Measurements from ENCODE around the gene AFF4.
"Not testable (repeated sequence)": the region's sequence is repeated elsewhere in the genome, so short reads cannot be mapped to it uniquely, and the experiment has no call there.

Gene AFF4

DNA sequence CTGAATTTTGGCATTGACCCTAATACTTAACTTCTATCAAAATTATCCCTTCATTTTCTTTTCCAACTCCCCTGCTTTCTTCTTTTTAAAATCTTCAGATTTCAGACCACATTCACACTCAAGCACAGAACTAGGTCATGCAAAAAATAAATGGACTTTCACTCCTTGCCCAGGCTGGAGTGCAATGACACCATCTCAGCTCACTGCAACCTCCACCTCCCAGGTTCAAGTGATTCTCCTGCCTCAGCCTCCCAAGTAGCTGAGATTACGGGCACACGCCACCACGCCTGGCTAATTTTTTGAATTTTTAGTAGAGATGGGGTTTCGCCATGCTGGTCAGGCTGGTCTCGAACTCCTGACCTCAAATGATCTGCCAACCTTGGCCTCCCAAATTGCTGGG, 108.4 kb downstream of the AFF4 start:
- not testable (repeated sequence) for DNase-seq (ENCODE audit: low spot score)

DNA sequence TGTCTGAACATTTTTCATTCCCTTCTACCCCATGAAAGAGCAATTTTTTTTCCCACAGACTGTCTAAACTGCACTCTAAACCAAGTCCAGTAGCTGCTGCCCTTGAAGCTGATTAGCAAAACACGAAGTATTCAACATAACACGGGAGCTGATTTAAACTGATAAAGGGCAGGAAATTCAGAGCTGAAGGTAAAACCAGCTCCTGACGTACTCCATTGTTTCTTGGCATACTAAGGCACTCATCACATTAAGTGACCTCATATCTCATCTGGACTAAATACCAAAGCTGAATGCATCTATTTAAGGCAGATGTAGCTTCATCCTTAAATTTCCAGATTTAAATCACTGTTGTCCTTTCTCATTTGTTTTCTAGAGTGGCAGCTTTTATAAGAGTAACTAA, 109.1 kb downstream of the AFF4 start:
- DNase-seq (ENCODE audit: low spot score): no peak

DNA sequence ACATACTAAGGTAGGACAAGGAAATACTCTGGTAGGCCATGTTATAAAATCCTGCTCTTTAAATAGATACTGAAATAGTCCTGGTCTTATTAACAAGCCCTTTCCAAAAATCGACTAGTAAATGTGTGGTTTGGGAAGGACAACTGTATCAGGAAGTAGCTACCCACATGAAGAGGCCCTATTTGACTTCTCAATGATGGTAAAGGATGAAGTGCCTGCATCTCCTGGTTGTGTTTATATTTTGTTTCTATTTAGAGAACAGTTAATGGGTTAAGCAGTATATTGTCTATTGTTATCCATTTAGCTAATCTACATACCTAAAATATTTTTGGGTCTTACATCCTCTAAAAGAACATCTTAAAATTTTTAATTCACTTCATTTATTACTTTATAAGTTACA, 109.6 kb downstream of the AFF4 start:
- DNase-seq (ENCODE audit: low spot score): no peak

- DNase-seq (ENCODE audit: low spot score): no peak
Measured at GRCh38 chr5:132853323-132853722, 110.1 kb downstream of the AFF4 start.

DNA sequence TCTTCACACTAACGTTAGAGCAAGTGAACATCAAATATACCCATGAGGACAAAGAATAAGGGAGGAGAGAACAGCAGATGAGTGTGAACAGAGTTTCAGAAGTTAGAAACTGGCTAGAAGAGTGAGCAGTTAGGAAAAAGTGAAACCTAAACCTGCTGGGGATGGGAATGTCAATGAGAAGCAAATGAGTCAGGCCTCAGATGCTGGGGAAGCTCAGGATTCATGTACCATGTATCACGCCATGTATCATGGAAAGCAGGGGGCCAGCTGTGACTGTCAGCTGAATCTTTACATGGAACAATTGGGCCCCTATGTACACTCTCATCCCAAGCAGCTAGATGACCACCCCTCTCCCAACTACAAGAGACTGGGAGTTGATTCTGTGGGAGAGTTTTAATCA, 113.4 kb downstream of the AFF4 start:
- peak; percentile 48 for DNase-seq (ENCODE audit: low spot score)

GRCh38 chr5:132849347-132849746, 114.1 kb downstream of the AFF4 start:
- no peak for DNase-seq (ENCODE audit: low spot score)

GRCh38 chr5:132848270-132848669, 115.2 kb downstream of the AFF4 start:
- no peak for DNase-seq (ENCODE audit: low spot score)

DNA sequence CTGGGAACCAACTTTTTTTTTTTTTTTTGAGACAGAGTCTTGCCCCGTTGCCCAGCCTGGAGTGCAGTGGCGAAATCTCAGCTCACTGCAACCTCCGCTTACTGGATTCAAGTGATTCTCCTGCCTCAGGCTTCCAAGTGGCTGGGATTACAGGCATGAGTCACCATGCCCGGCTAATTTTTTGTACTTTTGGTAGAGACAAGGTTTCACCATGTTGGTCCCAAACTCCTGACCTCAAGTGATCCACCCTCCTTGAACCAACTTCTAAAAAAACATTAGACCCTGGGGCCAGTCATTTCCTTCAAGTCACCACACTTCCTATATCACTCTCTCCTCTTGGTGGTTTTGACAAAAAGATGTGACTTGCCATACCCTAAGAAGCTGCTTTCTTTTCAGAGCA, 122.1 kb downstream of the AFF4 start:
- DNase-seq (ENCODE audit: low spot score): no peak

DNA sequence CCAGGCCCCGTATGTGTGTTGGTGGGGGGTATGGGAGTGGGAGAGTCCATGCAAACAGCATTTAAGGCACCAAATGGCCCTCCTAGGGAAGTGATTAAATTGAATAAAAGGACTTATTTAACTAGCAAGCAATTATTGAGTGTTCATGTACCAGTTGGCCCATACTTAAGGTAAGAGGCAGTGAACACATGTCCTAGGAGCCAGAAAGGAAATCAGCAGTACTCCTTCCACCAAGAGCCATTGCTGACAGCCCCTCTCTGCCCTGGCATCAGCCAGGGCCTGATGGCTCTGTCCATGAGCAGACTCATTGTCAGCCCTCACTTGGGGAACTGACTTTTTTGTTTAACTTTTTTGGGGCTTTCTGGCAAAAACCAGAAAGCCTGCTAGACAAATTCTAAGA, 122.5 kb downstream of the AFF4 start:
- no peak for DNase-seq (ENCODE audit: low spot score)

GRCh38 chr5:132840313-132840712, 123.1 kb downstream of the AFF4 start:
- DNase-seq (ENCODE audit: low spot score): no peak

GRCh38 chr5:132839426-132840301, 123.8 kb downstream of the AFF4 start:
- no peak for DNase-seq (ENCODE audit: low spot score)

- no peak for DNase-seq (ENCODE audit: low spot score)
Measured at GRCh38 chr5:132838516-132839282, 124.7 kb downstream of the AFF4 start.

GRCh38 chr5:132837868-132838267, 125.6 kb downstream of the AFF4 start:
- no peak for DNase-seq (ENCODE audit: low spot score)

DNA sequence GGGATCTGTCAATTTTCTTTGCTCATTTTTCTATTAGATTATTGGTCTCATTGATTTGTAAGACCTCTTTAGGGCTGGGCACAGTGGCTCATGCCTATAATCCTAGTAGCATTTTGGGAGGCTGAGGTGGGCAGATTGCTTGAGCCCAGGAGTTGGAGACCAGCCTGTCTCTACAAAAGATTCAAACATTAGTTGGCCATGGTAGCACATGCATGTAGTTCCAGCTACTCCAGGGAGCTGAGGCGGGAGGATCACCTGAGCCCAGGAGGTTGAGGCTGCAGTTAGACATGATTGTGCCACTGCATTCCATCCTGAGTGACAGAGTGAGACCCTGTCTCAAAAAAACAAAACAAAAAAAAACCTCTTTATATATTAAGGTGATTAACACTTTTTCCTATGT, 126.6 kb downstream of the AFF4 start:
- DNase-seq (ENCODE audit: low spot score): no peak

DNA sequence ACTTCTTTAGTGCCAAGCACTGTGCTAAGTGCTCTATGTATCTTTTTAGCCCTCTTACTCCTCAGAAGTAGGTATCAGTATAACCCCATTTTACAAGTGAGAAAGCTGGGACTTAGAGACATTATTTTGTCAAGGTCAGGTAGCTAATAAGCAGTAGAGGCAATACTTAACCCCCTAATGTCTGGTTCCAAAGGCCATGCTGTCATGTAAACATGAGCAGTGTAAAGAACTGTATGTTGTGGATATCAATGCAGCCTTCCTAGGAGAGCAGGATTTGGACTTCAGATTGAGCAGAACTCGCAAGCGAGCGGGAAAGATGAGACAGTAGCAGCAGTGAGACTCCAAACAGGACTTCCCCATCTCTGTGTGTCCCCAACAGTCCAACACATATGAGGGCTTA, 129.4 kb downstream of the AFF4 start:
- DNase-seq (ENCODE audit: low spot score): no peak

GRCh38 chr5:132832612-132833011, 130.8 kb downstream of the AFF4 start:
- DNase-seq (ENCODE audit: low spot score): no peak

DNA sequence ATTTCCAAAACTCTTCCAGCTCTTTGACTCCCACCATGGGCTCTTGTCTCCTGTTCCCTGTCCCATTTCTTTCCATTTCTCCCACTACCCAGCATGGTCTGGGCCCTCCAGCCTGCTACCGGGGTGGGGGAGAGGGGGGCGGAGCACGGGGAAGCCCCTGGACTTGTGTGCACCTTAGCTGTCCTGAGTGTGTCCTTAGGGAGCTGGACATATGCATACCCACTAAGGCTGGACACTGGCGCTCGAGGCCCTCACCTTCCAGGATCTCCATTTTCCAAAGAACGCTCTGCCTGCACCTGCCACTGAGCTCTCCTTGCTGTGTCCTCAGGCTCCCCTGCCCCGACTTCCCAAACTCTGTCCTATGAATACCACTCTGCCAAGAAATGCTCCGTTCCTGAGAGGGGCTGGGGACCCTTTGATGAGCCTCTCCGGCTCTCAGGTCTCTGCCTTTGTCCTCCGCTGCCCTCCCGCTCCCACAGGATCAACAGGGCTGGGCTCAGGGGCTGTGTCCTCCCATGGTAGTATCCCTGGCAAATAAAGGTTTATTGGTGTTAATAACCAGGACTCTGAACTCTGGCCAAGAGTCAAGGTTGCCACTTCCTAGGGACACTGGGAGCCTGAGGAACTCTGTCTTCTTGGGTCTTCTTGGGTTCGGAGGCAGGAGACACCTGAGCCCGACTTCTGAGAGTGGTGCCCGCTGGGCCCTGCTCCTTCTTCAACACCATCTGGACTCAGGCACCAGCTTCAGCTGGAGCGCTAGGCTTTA, 132.2 kb downstream of the AFF4 start:
- no peak for DNase-seq (ENCODE audit: low spot score)

DNA sequence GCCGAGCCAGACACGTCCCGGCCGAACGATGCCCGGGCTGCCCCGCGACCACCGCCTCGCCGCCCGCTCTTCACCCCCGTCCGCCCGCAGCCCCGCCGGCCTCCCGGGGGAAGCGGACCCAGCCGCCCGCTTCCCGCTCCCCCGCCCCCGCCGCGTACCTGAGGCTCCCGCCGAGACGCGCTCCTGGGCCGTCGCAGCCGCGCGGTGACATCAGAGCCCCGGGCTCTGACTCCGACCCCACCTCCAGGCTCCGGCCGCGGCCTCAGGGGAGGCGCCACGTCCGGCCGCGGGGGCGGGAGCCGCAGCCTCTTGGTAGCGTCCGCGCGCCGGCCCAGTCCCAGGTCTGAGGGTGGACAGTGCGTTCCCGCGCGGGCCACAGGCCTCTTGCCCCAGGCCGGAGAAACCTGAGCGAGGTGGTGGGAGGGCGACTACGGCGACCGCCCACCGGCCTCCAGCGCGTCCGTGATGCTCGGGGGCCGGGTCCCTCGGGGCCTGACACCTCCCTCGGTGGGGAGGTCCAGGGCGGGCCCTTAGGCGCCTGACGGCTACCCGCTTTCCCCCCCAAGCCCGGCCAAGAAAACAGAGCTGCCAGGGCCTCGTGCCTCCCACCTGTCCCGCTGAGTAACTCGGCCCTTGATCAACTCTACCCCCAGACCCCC, 132.9 kb downstream of the AFF4 start, which contains the start of gene SHROOM1:
SHROOM1 (minus strand) TSS at position 212 of the 659 bp plus-strand sequence. CDS start 4,507 bp downstream, outside the sequence.
- DNase-seq (ENCODE audit: low spot score): peak; percentile 87

DNA sequence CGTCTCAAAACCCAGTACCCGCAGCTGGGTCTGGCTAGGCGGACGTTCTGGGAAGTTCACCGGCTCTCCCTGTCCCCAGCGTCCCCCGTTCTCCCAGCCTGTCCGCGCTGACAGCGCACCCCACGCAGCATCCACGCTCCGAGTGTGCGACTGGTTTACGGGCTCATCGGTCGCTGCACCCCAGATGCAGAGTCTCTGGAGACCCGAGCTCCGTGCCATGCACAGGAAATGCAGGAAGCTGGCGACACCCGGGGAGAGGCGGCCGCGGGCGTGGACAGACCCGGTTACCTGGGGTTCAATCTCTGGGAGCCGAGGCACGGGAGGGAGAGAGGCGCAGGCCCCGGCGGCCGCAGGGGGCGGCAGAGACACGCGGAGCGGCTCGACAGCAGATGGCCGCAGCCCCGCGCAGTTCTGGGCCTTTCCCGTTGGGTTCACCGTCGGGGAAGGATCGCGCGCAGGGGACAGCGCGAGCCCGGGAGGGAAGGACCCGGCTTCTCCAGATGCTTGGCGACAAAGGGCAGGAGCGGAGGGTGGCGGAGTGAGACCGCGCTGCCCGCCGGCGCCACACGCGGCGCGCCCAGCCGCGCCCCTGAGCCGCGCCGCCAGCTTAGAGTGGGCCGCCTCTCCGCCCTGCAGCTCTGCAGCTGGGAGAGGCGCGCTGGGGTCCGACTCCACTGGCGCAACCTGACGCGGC, 133.5 kb downstream of the AFF4 start:
- DNase-seq (ENCODE audit: low spot score): peak; percentile 76

GRCh38 chr5:132828846-132829494, 134.5 kb downstream of the AFF4 start:
- DNase-seq (ENCODE audit: low spot score): no peak
